Kasumi-1 (cell line): ENCODE results near the gene IP6K2.
A peak's percentile ranks its signal among the peaks of the same experiment; 100 is the strongest.

Experiments used
- DNase-seq, 2 experiments: peaks; one replicate each; lab custom pipeline; 2025; lab: John Stamatoyannopoulos, UW

Gene IP6K2

GRCh38 chr3:48663489-48664312 lies 53.3 kb downstream of the IP6K2 start:
- peak; percentile 93 for DNase-seq

DNA sequence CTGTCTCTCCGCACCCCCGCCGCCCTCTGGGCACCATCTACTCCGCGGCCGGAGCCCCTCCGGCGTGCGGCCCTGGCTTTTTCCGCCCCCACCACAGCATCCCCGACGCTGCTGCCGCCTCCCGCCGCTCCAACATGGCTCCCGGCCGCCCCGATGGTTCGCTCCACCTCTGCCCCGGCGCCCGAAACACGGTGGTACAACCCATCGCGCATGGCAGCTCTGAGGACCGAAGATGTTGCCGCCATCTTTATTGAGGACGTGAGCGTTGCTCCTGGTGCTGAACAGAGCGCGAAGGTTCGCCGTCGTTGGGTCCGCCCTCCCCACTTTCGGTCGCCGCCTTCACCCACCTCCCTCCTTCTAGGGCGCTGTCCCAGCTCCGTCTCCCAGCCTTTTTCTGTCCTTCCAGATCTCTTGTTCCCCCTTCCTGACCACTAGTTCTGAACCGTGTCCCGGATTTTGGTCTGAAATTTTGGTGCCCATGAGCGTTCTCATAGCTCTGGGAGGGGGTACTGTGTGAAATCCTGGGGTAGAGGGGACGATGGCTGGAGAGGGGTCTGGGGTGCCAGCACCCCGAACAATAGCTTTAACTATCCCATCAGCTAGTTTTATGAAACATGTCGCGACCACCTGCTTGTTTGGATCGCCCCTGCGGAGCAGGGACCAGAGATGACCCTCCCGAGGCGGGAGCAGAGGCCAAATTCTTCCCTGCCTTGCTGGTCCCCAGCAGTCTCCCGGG lies 54.1 kb downstream of the IP6K2 start, which contains the start of gene CELSR3:
TSS of gene CELSR3 (minus strand) at position 134 of the 736 bp plus-strand sequence. CDS start 252 bp downstream, outside the sequence.
- no peak for DNase-seq

DNA sequence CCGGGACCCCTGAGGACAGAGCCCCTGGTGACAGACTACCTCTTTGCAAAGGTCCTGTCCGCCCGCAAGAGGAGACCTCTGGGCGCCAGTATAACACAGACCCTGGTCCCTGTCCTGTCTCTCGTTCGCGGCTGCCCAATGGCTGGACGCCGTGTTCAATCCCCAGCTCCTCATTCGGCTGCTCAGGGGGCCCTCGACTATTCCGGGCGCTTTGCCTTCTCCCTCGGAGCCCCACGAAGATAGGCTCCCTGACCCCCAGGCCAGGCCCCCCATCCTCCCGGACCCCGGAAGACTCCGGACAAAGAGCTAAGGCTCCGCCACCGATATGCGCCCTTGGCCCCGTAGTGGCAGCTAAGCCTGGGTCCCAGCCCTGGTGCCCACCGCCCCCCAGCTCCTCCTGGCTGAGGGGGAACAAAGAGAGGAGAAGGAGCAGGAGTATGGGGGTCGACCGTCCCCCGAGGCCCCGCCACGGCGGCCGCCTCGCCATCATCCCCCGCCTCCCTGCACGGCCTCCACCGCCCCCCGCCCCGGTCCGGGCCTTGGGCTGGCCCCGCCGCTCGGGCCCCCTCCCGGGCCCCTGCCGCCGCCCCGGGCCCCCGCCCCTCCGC lies 54.8 kb downstream of the IP6K2 start:
- no peak for DNase-seq

GRCh38 chr3:48661501-48662144 lies 55.4 kb downstream of the IP6K2 start:
- peak; percentile 58 for DNase-seq

GRCh38 chr3:48660800-48661400 lies 56.1 kb downstream of the IP6K2 start:
- no peak for DNase-seq

GRCh38 chr3:48656841-48657281 lies 60.2 kb downstream of the IP6K2 start:
- peak; percentile 37 to 46 for DNase-seq

GRCh38 chr3:48656061-48656840 lies 60.8 kb downstream of the IP6K2 start:
- peak; percentile 76 for DNase-seq

- no peak for DNase-seq
Measured at GRCh38 chr3:48655606-48656005, 61.4 kb downstream of the IP6K2 start.

DNA sequence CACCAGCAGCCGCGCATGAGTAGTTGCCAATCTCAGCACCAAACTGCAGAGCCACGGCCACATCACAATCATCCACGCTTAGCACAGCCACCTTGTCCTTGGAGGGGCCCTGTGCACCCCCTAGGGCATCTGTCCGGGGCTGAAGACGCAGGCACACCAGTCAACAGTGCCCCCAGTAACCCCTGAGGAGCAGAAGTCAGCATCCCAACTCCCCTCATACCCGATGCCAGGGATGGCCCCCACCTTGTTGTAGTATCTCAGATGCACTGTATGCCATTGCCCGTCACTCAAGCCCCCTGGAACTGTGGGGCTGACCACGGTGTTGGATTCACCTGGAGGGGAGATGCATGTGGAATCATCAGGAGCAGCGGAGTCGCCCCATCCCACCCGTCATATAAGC lies 62.0 kb downstream of the IP6K2 start:
- DNase-seq: no peak

- DNase-seq: no peak
Measured at GRCh38 chr3:48652923-48653715, 63.9 kb downstream of the IP6K2 start.

GRCh38 chr3:48651771-48652170 lies 65.2 kb downstream of the IP6K2 start:
- no peak for DNase-seq

DNA sequence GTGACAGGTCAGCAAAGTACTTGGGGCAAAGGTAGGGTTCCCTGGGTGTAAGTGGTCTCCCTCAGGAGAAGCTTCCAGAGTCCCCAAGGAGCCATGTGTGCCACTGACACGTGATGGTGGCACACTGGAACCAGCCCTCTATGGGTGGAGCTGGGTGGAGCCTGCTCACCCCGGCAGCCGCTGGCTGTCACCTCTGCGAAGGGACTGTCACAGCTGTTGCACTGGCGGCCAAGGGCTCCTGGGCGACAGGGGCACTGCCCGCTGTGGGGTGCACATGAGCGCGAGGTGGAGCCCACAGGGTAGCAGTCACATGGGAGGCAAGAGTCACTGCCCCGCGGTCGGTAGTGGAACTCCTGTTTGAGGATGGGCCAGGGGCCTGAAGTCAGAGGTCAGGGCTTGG lies 66.3 kb downstream of the IP6K2 start:
- no peak for DNase-seq

GRCh38 chr3:48648188-48648850 lies 68.7 kb downstream of the IP6K2 start:
- no peak for DNase-seq

- DNase-seq: no peak
Measured at GRCh38 chr3:48647714-48648113, 69.3 kb downstream of the IP6K2 start.

- DNase-seq: no peak
Measured at GRCh38 chr3:48644898-48645760, 71.9 kb downstream of the IP6K2 start.

GRCh38 chr3:48642605-48643004 lies 74.4 kb downstream of the IP6K2 start:
- DNase-seq: no peak

GRCh38 chr3:48641396-48641795 lies 75.6 kb downstream of the IP6K2 start:
- no peak for DNase-seq

- no peak for DNase-seq
Measured at GRCh38 chr3:48639944-48640606, 76.9 kb downstream of the IP6K2 start.
